HG02943 (cell line): Measurements from ENCODE around the gene COL21A1.

Experiments
- ATAC-seq: cut with Tn5 transposase; IDR thresholded peaks from one replicate; pipeline ENCODE4 v1.9.1; 2021; ENCODE audit warnings: mild to moderate bottlenecking, low read depth, moderate library complexity; ENCODE audit not compliant: unreplicated experiment

COL21A1 gene

DNA sequence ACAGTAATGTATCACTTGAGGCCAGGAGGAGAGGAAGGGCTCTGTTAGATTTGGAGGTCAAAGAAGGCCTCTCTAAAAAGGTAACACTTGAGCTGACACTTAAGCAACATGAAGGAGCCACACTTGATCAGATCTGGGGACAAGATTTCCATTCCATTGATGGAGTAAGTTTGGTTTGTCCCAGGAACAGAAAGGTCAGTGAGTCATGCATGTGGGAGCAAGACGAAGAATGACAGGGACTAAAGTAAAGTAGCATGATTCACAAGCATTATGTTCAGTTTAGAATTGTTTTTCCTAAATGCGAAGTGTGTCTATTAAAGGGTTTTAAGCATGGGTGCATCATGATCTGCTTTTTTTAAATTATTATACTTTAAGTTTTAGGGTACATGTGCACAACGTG is 47.4 kb downstream of the COL21A1 start:
- no peak for ATAC-seq

DNA sequence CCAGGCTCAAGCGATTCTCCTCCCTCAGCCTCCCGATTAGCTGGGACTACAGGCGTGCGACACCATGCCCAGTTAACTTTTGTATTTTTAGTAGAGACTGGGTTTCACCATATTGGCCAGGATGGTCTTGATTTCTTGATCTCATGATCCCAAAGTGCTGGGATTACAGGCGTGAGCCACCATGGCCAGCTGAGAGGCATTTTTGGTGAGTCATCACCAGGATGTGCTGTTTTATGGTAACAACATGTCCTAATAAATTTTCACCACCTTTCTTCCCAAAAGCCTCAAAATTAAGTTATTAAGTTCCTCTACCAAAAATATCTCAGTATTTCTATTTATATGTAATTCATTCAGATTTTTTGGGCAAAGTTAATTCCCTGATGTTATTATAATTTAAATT is 53.5 kb downstream of the COL21A1 start:
- no peak for ATAC-seq

DNA sequence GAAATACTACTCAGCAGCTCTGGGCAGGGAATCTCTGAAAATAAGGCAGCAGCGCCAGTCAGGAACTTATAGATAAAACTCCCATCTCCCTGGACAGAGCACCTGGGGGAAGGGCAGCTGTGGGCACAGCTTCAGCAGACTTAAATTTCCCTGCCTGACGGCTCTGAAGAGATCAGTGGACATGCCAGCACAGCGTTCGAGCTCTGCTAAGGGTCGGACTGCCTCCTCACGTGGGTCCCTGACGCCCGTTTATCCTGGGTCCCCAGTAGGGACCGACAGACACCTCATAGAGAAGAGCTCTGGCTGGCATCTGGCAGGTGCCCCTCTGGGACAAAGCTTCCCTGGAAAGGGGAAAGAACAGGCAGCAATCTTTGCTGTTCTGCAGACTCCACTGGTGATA is 59.0 kb downstream of the COL21A1 start:
- no peak for ATAC-seq

DNA sequence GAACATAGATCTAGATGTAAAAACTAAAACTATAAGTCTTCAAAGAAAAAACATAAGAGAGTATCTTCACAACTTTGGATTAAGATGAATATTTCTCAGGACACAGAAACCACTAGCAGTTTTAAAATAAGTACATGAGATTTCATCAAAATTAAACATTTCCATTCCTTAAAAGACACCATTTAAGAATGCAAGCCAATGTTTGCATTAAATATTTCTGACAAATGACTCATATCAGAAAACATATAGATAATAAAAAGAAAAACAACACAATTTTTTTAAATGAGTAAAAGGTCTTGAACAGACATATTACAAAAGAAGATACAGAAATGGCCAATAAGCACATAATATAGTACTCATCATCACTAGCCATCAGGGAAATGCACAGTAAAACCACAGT is 59.7 kb downstream of the COL21A1 start:
- no peak for ATAC-seq

DNA sequence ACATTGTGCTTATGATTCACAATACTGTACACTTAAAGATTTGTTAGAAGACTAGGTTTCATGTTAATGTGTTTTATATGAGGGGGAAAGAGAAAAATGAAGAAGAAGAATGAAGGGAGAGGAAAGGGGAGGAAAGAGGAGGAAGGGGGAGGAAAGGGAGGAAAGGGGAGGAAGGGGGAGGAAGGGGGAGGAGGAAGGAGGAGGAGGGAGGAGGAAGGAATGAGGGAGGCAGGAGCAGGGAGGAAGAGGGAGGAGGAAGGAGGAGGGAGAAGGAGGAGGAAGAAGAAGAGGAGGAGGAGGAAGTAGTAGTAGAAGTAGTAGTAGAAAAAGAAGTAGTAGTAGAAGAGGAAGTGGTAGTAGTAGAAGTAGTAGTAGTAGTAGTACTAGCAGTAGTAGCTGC is 70.6 kb downstream of the COL21A1 start:
- ATAC-seq: no peak

DNA sequence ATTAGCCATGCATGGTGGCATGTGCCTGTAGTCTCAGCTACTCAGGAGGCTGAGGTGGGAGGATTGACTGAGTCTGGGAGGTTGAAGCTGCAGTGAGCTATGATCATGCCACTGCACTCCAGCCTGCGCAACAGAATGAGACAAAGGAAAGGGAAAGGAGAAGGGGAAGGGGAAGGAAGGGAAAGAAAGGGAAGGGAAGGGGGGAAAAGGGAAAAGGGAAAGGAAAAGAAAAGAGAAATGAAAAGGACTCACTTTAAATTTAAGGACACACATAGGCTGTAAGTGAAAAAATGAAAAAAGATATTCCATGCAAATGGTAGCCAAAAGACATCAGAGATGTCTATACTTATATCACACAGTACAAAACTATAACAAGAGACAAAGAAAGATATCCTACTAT is 74.2 kb downstream of the COL21A1 start:
- no peak for ATAC-seq

DNA sequence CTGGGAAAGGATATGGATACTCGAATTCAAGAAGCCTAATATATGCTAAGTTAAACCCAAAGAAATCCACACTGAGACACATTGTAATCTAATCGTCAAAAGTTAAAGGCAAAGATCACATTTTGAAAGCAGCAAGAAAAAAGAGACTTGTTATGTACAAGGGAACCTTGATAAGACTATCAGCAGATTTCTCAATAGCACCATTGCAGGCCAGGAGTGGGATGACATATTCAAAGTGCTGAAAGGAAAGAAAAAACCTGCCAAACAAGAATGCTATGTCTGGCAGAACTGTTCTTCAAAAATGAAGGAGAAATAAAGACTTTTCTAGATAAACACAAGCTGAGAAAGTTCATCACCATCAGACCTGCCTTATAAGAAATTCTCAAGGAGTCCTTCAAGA is 75.2 kb downstream of the COL21A1 start:
- no peak for ATAC-seq

DNA sequence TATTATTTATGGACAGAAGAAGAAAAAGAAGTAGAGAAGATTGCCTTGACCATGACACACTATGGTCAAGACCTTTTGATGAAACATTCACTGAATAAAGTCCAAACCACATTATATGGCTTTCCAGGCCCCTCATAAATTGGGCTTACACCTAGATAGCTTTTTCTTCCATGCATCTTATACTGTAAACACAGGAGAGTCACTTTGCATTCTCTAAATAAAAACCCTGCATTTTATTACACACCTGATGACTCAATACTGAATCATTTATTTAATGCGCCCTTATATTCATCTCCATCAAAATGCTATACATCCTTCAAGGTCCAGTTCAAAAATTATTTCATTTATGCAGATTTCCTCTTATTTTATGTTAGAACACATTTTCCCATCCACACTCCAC is 78.0 kb downstream of the COL21A1 start:
- no peak for ATAC-seq

DNA sequence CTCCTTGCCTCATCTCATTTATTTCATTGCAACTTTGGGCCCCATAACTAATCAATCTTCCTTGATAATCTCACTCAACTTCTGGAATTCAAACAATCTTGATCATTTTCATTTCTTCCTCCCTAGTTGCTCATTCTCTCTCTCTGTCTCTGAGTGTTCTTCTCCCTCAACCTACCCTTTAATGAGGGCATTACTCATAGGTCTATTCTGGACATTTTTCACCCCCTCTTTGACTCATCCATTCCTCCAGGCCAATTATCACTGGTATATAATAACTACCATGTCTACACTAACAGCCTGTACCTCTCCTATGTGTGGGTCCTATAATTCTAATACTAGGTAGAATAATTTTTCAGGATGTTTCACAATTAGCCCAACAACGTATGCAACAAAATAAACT is 78.8 kb downstream of the COL21A1 start:
- no peak for ATAC-seq

DNA sequence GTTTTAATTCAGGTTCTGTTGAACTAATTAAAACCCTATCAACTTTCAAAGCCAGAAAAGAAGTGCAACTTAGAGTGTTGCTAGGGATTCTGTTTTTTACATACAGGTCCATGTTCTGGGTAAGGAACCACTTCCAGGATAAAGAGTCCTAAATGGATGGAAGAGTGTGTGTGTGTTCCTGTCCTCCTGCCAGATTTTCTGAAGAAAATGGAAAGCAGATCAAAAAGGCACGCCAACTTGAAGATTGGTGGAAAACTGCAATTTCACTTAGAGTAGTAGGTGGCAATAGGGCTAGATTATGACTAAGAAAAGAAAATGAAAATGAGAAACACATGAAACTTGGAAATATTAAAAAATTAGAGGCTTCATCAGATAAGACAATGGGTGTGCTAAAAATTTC is 85.3 kb downstream of the COL21A1 start:
- no peak for ATAC-seq

DNA sequence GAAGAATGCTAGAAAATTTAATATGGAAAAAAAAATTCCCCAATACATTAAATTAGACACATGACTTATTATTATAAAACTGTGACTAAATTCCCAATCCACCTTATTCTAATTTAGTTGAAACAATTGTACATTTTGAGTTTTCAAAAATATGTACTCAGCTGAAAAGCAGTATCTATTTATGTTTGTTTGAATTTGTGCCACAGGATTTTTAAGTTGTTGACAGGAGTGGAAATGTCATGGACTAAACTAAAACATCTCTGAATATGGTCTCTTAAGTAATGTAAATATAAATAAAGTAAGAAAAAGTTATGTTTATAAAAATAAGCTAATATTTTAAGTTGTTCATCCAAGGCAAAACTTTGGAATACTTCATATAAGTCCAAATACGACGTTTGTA is 86.9 kb downstream of the COL21A1 start:
- ATAC-seq: no peak

DNA sequence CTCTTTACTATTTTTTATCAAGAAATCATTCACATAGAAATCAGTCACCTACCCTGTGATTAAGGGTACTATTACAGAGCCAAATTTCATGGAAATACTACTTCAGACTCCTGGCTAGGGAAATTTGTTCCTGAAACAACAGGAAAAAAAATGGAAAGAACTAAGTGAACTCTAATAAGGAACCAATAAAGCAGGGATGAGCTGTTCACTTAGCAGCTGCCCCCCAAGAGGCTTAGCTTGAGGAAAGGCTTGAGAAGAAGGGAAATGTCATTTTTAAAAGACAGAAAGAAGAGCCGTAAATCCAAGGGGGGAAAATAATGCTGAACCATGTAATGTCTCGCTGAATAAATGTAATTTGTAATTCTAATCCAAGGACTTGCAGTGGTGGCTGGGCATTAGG is 88.8 kb downstream of the COL21A1 start:
- ATAC-seq: no peak

DNA sequence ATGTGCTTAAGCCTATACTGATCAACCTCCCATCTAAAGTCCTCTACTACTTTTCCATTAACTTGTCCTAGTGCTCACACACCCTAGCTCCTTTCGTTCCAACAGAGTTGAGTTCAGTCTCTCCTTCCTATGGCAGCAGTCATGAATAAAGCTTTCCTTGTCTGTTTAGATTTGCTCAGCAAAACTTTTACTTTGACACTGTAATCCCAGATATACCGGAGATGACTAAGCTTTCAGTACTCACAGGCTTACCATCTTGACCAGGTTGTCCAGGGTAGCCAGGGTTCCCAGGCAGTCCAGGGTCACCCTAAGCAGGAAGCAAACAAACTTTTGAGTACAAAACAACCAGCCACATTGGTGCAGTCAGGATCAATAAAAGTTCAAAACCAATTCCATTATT is 90.7 kb downstream of the COL21A1 start:
- ATAC-seq: no peak

DNA sequence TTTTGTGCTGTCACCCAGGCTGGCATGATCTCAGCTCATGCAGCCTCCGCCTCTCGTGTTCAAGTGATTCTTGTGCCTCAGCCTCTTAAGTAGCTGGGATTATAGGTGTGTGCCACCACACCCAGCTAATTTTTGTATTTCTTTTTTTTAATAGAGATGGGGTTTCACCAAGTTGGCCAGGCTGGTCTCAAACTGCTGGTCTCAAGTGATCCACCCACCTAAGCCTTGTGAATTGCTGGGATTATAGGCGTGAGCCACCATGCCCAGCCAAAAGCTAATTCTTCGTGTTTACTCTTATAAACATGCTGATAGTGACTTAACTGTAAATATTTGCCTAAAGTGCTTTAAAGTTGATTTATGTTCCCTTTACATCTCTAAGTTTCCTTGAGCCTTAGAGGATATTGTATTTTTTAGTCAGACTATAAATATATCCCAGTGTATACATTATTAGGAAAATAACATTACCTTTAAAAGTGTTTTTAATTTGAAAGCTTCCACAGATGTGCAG is 91.7 kb downstream of the COL21A1 start:
- ATAC-seq: no peak

DNA sequence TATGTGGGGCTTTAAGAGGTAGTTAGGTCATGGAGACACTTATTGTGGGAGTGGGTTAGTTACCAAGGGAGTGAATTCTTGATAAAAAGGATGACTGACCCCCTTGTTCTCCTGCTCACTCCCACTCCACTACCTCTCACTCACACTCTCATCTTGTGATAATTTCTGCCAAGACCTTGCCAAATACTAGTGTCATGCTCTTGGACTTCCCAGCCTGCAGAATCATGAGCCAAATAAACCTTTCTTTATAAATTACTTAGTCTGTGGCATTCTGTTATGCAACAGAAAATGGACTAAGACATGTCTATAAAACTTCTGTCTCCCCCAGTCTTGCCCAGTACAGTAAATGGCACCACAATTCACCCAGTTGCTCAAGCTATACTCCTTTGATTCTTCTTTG is 93.3 kb downstream of the COL21A1 start:
- no peak for ATAC-seq

DNA sequence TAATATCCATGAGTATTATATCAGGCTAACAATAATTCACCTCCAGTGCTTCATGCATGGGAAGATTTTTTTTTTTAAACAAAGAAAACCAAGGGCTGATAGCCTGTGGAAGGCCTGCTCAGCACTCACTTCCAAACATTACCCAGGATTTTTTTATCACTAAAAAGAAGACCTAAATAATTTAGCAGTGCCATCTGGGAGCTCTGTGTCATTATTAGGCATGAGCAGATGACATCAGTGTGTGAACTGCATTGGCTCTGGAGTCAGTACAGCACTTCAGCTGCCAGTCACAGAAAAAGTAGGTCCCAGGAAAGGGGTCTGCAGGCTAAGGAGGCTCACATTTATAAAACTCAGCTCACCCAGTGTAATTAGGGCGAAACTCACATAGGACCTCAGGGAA is 94.8 kb downstream of the COL21A1 start:
- no peak for ATAC-seq

DNA sequence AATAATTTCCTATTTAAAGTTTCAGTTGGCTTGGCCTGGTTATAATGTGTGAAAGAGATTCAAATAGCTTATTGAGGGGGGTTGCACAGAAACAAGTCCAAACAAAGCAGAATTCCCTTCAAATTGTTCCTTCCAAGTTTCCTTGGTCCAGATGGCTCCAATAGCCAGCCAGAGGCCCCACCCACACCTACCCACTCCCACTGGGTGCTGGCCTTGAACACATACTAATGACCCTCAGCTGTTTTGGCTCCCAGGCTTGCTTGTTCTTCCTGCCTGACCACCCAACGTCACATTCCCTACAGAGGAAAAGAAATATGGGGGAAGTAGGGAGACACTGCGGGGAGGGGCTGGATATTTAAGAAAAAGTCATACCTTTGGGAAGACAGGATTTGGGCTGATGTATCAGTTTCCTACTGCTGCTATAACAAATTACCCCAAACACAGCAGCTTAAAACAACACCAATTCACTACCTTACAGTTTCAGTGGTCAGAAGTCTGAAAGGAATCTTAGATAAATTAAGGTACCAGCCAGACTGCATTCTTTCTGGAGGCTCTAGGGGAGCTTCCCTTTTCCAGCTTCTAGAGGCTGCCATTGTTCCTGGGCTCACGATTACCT is 95.7 kb downstream of the COL21A1 start:
- ATAC-seq: no peak

DNA sequence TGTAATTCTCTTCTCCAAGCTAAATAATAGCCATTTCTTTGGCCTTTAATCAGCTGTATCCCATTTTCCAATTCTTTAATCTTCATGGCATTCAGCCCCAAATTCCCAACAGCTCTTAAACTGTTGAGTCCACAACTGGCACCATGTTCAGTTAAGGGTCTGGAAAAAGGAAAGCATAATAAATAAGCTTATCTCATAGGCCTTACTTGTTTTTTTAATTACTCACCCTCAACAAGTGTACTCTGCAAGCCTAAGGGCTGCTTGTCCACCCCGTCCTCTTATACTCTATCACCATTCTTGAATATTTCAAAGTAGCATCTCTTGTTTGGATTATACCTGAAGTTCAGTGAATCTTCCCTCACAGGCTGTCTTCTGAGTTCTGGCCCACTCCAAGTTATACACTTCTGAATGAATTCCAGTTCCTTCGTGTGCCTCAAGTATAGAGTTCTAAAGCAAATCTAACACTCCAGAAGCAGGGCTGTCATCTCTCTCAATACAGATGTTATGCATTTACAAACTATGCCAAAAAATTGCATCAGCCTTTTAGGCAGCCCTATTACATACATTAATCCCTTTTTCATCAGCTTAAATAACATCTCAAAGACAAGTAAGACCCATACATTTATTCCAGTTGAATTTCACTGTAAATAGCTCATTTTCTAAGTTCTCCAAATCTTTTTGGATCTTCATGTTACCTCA is 98.7 kb downstream of the COL21A1 start:
- ATAC-seq: no peak

DNA sequence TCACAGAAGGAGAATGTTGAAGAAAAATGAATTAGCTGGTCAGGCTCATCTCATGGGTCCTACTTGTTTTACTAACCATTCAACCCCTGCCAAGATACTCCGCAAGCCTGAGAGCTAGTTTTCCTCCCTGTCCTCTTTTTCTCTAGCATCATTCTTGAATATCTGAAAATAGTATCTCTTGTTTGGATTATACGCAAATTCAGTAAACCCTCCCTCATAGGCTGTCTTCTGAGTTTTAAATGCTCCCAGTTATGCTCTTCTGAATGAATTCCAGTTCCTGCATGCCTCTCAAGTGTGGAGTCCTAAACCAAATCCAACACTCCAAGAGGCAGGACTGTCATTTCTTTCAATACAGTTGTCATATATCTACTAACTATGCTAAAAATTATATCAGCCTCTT is 99.6 kb downstream of the COL21A1 start:
- ATAC-seq: no peak

DNA sequence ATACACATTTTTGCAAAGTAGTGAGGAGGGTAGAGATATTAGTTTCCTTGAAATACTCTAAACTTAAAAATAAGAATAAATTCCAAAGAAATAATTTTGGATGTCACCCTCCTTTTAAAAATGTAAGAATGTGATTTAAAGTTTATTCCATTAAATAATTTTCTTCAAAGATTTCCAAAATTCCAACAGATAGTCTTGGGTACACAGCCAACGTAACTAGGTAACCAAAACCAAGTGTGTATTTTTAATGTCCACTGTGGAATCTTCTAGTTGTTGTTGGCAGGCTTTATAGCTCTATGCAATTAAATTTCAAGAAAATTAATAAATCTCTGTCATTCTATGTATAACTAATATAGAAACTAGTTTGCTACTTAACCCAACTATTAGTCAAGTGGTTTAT is 101.3 kb downstream of the COL21A1 start:
- ATAC-seq: no peak

DNA sequence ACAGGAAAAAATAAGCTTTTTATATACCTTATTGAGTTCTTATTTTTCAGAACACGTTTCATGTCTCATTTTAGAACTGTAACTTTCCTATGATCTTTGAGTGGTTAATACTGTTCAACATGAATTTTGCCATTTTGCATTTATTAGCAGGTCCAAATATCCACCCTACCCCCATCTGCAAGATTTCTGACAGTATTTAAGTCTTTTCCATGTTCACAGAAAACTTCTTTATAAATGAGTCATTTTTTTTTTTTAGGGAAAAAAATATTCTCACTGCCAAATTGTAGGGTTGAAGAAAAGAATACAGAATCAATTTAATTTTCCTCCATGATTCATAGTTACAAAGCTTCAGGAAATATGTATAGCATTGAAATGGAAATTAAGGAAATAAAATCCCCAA is 101.8 kb downstream of the COL21A1 start:
- no peak for ATAC-seq

DNA sequence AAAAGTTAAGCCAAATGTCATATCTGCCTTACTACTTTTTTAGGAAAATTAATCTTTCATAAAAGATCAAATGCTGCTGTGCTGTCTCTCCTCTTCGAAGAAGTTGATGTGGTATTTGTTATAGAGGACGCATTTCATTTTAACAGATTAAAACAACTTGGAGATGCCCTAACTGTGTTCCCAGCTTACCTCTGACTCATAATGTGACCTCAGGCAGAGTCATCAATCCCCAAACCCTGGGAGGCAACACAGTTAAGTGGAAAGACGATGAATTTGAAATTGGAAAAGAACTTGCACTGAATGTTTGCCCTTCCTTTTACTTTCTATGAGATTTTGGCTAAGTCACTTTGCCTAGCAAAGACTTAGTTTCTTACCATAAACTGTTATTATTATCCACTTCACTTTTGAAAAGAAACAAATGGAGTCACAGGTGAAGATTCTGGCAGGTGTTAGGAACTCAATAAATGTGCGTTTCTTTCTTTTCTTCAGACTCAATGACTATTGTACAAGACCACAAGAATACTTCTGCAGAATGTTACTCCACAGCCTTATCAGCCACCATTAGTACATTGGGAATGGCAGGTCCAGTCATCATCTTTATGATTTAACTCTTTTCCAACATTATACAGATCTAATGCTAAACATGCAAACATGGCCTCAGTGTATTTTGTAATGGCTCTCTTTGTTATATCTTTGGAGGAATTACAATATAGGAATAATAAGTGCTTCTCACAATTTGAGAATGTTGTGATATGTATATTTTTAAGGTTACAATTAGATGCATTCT is 102.6 kb downstream of the COL21A1 start:
- ATAC-seq: no peak
